GM18873 (cell line): ENCODE data around the gene HINT2.

Experiments
- ATAC-seq: cut with Tn5 transposase; IDR thresholded peaks from one replicate; pipeline ENCODE4 v1.9.1; 2021; ENCODE audit warnings: mild to moderate bottlenecking, moderate library complexity, moderate number of reproducible peaks; ENCODE audit not compliant: unreplicated experiment, low FRiP score

Gene HINT2

GRCh38 chr9:35814106-35814840, 569 bp downstream of the HINT2 start:
- peak; percentile 22 for ATAC-seq

GRCh38 chr9:35813434-35814105, 1.3 kb downstream of the HINT2 start:
- ATAC-seq: no peak

- peak; percentile 62 for ATAC-seq
Observed at GRCh38 chr9:35812025-35812602, 2.7 kb downstream of the HINT2 start, which contains the start of gene SPAG8. Gene SPAG8 (minus strand): TSS chr9:35812262. CDS start chr9:35812147, 115 bp downstream.

GRCh38 chr9:35811381-35812024, 3.3 kb downstream of the HINT2 start:
- ATAC-seq: no peak

GRCh38 chr9:35810122-35810521, 4.7 kb downstream of the HINT2 start:
- ATAC-seq: no peak

- no peak for ATAC-seq
Observed at GRCh38 chr9:35808433-35808832, 6.4 kb downstream of the HINT2 start.

- ATAC-seq: no peak
Observed at GRCh38 chr9:35806101-35806500, 8.7 kb downstream of the HINT2 start.

- ATAC-seq: no peak
Observed at GRCh38 chr9:35801328-35802128, 13.3 kb downstream of the HINT2 start.

GRCh38 chr9:35800530-35800929, 14.3 kb downstream of the HINT2 start:
- no peak for ATAC-seq

- ATAC-seq: no peak
Observed at GRCh38 chr9:35798658-35799374, 16.0 kb downstream of the HINT2 start.

GRCh38 chr9:35797311-35798109, 17.3 kb downstream of the HINT2 start:
- ATAC-seq: no peak

- ATAC-seq: no peak
Observed at GRCh38 chr9:35795695-35796094, 19.1 kb downstream of the HINT2 start.

GRCh38 chr9:35793461-35793860, 21.4 kb downstream of the HINT2 start:
- ATAC-seq: no peak

- no peak for ATAC-seq
Observed at GRCh38 chr9:35792826-35793225, 22.0 kb downstream of the HINT2 start.

GRCh38 chr9:35792024-35792813, 22.6 kb downstream of the HINT2 start:
- ATAC-seq: no peak

GRCh38 chr9:35791297-35791921, 23.4 kb downstream of the HINT2 start, which contains the start of gene NPR2:
Gene NPR2 (plus strand): TSS chr9:35791591. CDS start chr9:35792409, 818 bp downstream.
- no peak for ATAC-seq
